Mucosa of descending colon (tissue), 3 donors: ENCODE data around the gene LTO1. TPM values are rescaled to one million over a fixed set of nuclear protein-coding genes. Genes with fewer than 3 reads are reported as not detected.

Experiments used
- ATAC-seq: fragments of 200-7000 bp; cut with Tn5 transposase; one replicate; pipeline ENCODE4 v1.9.1; 2020; ENCODE audit warnings: mild to moderate bottlenecking, moderate library complexity
- DNase-seq, 3 donors: peaks; one replicate each; pipeline ENCODE4 v3.0.0-alpha.2; 2020
- H3K36me3 ChIP-seq: fragments of 200-600 bp; one replicate; pipeline ENCODE4 v1.8.0; 2021; ENCODE audit warnings: low read depth, mild to moderate bottlenecking
- H3K4me1 ChIP-seq: fragments of 200-600 bp; one replicate; pipeline ENCODE4 v1.8.0; 2021; ENCODE audit warnings: low read depth, mild to moderate bottlenecking
- H3K4me3 ChIP-seq: fragments of 200-600 bp; one replicate; pipeline ENCODE4 v1.8.0; 2021; ENCODE audit warnings: mild to moderate bottlenecking
- H3K9me3 ChIP-seq: fragments of 200-600 bp; one replicate; pipeline ENCODE4 v1.8.0; 2021; ENCODE audit warnings: mild to moderate bottlenecking
- CTCF ChIP-seq: fragments of 200-600 bp; IDR thresholded peaks from one replicate; pipeline ENCODE4 v1.8.0; 2022; ENCODE audit warnings: antibody characterized with exemption, mild to moderate bottlenecking
- intact Hi-C, 2 donors: fragments of 100-400 bp; cut with DNase I in 1 of 2; cut with micrococcal nuclease in 1 of 2; formaldehyde crosslinking; loops; one replicate each; pipeline versions ENCODE4 v1.11.0 to v1.11.1; 2022; cut with DNase I, micrococcal nuclease
- total RNA-seq, 3 donors: library from RNA; stranded (reverse); fragmentation: NEBNext Ultra II Directional in 2 of 3; extraction: Animal tissue kit (Norgen Biotek cat#: 25700) in 2 of 3; gene quantifications; one replicate each; pipeline versions ENCODE4 v1.2.1 to v1.2.4, GENCODE V29; 2021 to 2023
- donor health status: DM: no; HTN: no; CAD: no; lungs with moderate emphysema.
- donor health status: DM: no; HTN: no; CAD: no.
- donor health status: DM: no; HTN: yes; CAD: no.

LTO1 gene
- total RNA-seq, 3 donors from 2014 or later, result 21.8 to 30.5 (median 22.4) TPM

DNA sequence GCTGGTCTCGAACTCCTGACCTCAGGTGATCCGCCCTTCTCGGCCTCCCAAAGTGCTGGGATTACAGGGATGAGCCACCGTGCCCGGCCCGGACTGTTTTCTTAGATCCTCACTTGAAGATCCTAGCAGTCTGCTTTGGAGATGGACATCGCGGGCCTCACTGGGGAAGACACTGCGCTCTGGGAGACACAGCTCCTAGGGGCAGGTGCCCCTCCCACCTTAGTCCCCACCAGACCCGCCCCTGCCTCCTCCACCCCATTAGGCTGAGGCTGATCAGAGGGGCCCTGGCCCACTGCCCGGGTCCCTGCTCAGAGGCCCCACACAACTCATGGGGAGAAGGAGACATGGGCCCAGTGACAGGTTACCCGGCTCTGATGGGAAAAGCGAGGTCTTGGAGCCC, 11.3 kb upstream of the LTO1 start:
- H3K36me3 ChIP-seq, result no peaks in the 10 kb centered on the region
- H3K9me3 ChIP-seq, result no peaks in the 10 kb centered on the region
- no peak for ATAC-seq
- H3K4me1 ChIP-seq, result no peaks in the 10 kb centered on the region
- intact Hi-C loops, result loop anchor here (5.0 to 10.0 kb wide), 3 partner anchors 201 to 508 kb away; no protein-coding TSS in a partner anchor
- no peak for DNase-seq
- no peak for TF ChIP-seq CTCF
- no peak overlapping the region for H3K4me3 ChIP-seq

DNA sequence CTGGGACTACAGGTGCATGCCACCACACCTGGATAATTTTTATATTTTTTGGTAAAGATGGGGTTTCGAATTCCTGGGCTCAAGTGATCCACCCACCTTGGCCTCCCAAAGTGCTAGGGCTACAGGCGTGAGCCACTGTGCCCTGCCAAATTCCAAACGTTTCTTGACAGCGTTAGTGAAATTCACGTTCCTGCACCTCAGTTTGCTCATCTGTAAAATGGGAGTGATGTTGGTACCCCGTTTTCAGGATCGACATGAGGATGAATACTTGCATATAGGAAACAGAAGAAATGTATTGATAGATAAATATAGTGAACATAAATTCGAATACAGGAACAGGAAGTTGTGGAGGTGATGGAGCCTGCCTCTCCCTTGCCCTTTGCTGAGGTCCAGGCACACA, 10.2 kb upstream of the LTO1 start:
- Histone ChIP-seq H3K36me3 (no peaks in the 10 kb centered on the region), H3K9me3 (no peaks in the 10 kb centered on the region), H3K4me1 (no peaks in the 10 kb centered on the region), H3K4me3 (no peak overlapping the region)
- intact Hi-C loops, result loop anchor here (5.0 to 10.0 kb wide), 3 partner anchors 202 to 509 kb away; no protein-coding TSS in a partner anchor
- TF ChIP-seq CTCF, result no peak
- DNase-seq (no peak), ATAC-seq (no peak)

DNA sequence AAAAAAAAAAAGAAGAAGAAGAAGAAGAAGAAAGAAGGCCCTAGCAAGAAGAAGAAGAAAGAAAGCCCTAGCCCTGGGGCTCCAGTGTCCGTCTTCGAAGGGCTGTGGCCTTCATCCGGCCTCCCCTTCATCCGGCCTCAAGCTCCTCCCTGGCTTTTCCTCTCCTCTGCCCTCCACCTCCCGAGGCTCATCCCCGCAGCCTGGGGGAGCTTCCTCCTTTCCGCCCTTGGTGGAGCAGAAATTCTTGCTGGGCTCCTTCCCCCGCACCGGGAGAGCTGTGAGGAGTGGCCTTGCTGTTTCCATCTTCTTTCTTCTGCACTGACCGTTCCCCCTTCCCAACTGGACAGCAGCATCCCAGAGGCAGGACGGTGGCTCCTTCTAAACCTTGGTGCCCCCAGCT, 9.5 kb upstream of the LTO1 start:
- DNase-seq, result no peak
- TF ChIP-seq CTCF, result no peak
- Histone ChIP-seq H3K36me3 (no peaks in the 10 kb centered on the region), H3K4me1 (no peaks in the 10 kb centered on the region), H3K4me3 (no peak overlapping the region), H3K9me3 (no peaks in the 10 kb centered on the region)
- ATAC-seq, result no peak
- intact Hi-C loops, result loop anchor here (5.0 to 10.0 kb wide), 3 partner anchors 203 to 510 kb away; no protein-coding TSS in a partner anchor

DNA sequence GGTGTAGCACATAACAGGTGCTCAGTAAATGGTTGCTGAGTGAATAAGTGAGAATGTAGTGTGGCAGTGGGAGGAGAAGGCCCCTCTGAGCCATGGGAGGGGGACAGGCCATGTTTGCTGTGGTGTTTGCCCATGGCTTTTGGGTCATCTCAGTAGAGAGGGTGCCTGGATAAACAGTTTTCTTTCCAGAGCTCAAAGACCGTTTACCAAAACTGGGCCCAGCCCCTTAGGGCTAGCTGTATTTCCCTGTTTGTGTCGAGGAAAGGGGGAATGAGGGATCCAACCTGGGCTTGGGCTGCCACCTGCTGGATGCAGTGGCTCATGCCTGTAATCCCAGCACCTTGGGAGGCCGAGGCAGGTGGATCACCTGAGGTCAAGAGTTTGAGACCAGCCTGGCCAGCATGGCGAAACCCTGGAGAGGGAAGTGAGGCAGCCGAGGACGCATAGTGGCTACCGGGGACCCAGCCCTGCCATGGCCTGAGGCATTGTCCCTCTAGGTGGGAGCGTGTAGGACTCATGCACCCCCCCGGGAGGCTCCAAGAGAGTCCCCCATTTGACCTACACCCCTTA, 8.7 kb upstream of the LTO1 start:
- intact Hi-C loops, result loop anchor here in 1 of 2 donors (10.0 kb wide), 1 partner anchor 511 kb away; no protein-coding TSS in a partner anchor
- Histone ChIP-seq H3K36me3 (no peaks in the 10 kb centered on the region), H3K4me3 (no peak overlapping the region), H3K4me1 (no peaks in the 10 kb centered on the region), H3K9me3 (no peaks in the 10 kb centered on the region)
- ATAC-seq (peak; percentile 62), DNase-seq (peak in 2 of 3 donors; percentile 47 to 57)
- TF ChIP-seq CTCF, result no peak

DNA sequence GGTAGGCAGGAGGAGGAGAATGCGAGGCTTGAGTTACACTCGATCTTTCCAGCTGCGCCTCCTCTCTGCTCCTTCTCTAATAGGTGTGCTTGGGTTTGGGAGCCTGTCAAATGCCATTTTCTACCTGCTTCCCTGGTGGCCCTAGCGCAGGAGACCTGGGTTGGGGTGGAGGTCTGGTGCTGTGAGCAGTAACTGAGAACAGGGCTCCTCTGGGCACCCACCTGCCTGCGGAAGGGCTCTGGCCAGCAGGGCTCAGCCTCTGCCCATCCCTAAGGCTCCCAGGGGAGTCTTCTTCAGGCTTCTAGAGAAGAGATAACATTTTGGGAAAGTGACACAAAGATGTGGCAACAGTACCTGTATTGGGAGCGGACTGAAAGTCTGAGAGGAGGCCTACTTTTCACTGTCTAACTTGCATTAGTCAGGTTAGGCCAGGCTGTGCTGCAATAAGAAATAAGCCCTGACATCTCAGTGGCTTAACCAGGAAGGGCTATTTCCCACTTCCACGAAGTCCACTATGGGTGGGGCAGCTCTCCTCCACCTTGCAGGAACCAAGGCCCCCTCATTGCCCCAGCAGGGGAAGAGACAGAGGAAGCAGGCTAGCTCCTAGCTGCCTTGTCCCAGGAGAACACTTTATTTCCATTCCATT, 7.7 kb upstream of the LTO1 start:
- no peaks in the 10 kb centered on the region for H3K36me3 ChIP-seq
- TF ChIP-seq CTCF, result no peak
- no peak overlapping the region for H3K4me3 ChIP-seq
- no peak for DNase-seq
- intact Hi-C loops, result loop anchor here in 1 of 2 donors (10.0 kb wide), 1 partner anchor 512 kb away; no protein-coding TSS in a partner anchor
- no peaks in the 10 kb centered on the region for H3K9me3 ChIP-seq
- ATAC-seq, result no peak
- no peaks in the 10 kb centered on the region for H3K4me1 ChIP-seq
